ENCODE results near the gene EXOSC6. TPM values are rescaled to one million over a fixed set of nuclear protein-coding genes. Genes with fewer than 3 reads are reported as not detected.
"Not testable (repeated sequence)": the region's sequence is repeated elsewhere in the genome, so short reads cannot be mapped to it uniquely, and the experiment has no call there.

The EXOSC6 gene
- total RNA-seq, 1 donor from 2014 or later = 62.8 TPM

- TF ChIP-seq CTCF (IDR thresholded peaks at IDR 0.05; ENCODE audit: partially characterized antibody, unreplicated experiment) = peak; percentile 35
- Mint-ChIP-seq H3K9me3 (ENCODE audit: unreplicated experiment) (peaks cover 13% of the 10 kb centered on the region), H3K27me3 (ENCODE audit: unreplicated experiment) (peaks cover 5% of the 10 kb centered on the region), H3K4me3 (ENCODE audit: unreplicated experiment) (no peak overlapping the region), H3K4me1 (ENCODE audit: low read depth, unreplicated experiment) (peaks cover 2% of the 10 kb centered on the region), H3K36me3 (ENCODE audit: unreplicated experiment) (no peaks in the 10 kb centered on the region), H3K27ac (ENCODE audit: unreplicated experiment) (no peak overlapping the region)
- DNase-seq = no peak
Observed at GRCh38 chr16:70254180-70254964, 2.6 kb upstream of the EXOSC6 start.

GRCh38 chr16:70253291-70254106 is 1.8 kb upstream of the EXOSC6 start:
- Mint-ChIP-seq H3K36me3 (ENCODE audit: unreplicated experiment) (no peaks in the 10 kb centered on the region), H3K4me3 (ENCODE audit: unreplicated experiment) (no peak overlapping the region), H3K27me3 (ENCODE audit: unreplicated experiment) (peaks cover 5% of the 10 kb centered on the region), H3K4me1 (ENCODE audit: low read depth, unreplicated experiment) (peaks cover 3% of the 10 kb centered on the region), H3K9me3 (ENCODE audit: unreplicated experiment) (peaks cover 11% of the 10 kb centered on the region), H3K27ac (ENCODE audit: unreplicated experiment) (no peak overlapping the region)
- DNase-seq = peak; percentile 63
- peak; percentile 75 for TF ChIP-seq CTCF (IDR thresholded peaks at IDR 0.05; ENCODE audit: partially characterized antibody, unreplicated experiment)

GRCh38 chr16:70252355-70252988 is 732 bp upstream of the EXOSC6 start:
- Mint-ChIP-seq H3K27me3 (ENCODE audit: unreplicated experiment) (peaks cover 5% of the 10 kb centered on the region), H3K4me3 (ENCODE audit: unreplicated experiment) (peak overlapping the region; percentile 82), H3K4me1 (ENCODE audit: low read depth, unreplicated experiment) (peaks cover 3% of the 10 kb centered on the region), H3K9me3 (ENCODE audit: unreplicated experiment) (peaks cover 8% of the 10 kb centered on the region), H3K27ac (ENCODE audit: unreplicated experiment) (peak overlapping the region; percentile 92), H3K36me3 (ENCODE audit: unreplicated experiment) (no peaks in the 10 kb centered on the region)
- peak; percentile 46 for TF ChIP-seq CTCF (IDR thresholded peaks at IDR 0.05; ENCODE audit: partially characterized antibody, unreplicated experiment)
- peak; percentile 71 for DNase-seq

- no peak for TF ChIP-seq CTCF (IDR thresholded peaks at IDR 0.05; ENCODE audit: partially characterized antibody, unreplicated experiment)
- H3K27ac Mint-ChIP-seq (ENCODE audit: unreplicated experiment) = peak overlapping the region; percentile 81
- H3K4me3 Mint-ChIP-seq (ENCODE audit: unreplicated experiment) = peak overlapping the region; percentile 85
- peaks cover 7% of the 10 kb centered on the region for H3K27me3 Mint-ChIP-seq (ENCODE audit: unreplicated experiment)
- H3K36me3 Mint-ChIP-seq (ENCODE audit: unreplicated experiment) = no peaks in the 10 kb centered on the region
- peaks cover 3% of the 10 kb centered on the region for H3K4me1 Mint-ChIP-seq (ENCODE audit: low read depth, unreplicated experiment)
- peak; percentile 71 for DNase-seq
- H3K9me3 Mint-ChIP-seq (ENCODE audit: unreplicated experiment) = peaks cover 8% of the 10 kb centered on the region
Observed at GRCh38 chr16:70250748-70251628, 752 bp downstream of the EXOSC6 start.

GRCh38 chr16:70249697-70250096 is 2.0 kb downstream of the EXOSC6 start:
- not testable (repeated sequence) for DNase-seq; H3K36me3 Mint-ChIP-seq (ENCODE audit: unreplicated experiment); H3K27ac Mint-ChIP-seq (ENCODE audit: unreplicated experiment); H3K9me3 Mint-ChIP-seq (ENCODE audit: unreplicated experiment); H3K27me3 Mint-ChIP-seq (ENCODE audit: unreplicated experiment); H3K4me1 Mint-ChIP-seq (ENCODE audit: low read depth, unreplicated experiment)
- H3K4me3 Mint-ChIP-seq (ENCODE audit: unreplicated experiment) = peak overlapping the region; percentile 85

GRCh38 chr16:70238773-70239172 is 13.0 kb downstream of the EXOSC6 start:
- H3K4me3 Mint-ChIP-seq (ENCODE audit: unreplicated experiment); H3K9me3 Mint-ChIP-seq (ENCODE audit: unreplicated experiment); H3K36me3 Mint-ChIP-seq (ENCODE audit: unreplicated experiment); H3K27ac Mint-ChIP-seq (ENCODE audit: unreplicated experiment); H3K4me1 Mint-ChIP-seq (ENCODE audit: low read depth, unreplicated experiment); H3K27me3 Mint-ChIP-seq (ENCODE audit: unreplicated experiment); DNase-seq: not testable (repeated sequence)

- DNase-seq; H3K4me1 Mint-ChIP-seq (ENCODE audit: low read depth, unreplicated experiment); H3K27me3 Mint-ChIP-seq (ENCODE audit: unreplicated experiment); H3K9me3 Mint-ChIP-seq (ENCODE audit: unreplicated experiment); H3K36me3 Mint-ChIP-seq (ENCODE audit: unreplicated experiment); H3K4me3 Mint-ChIP-seq (ENCODE audit: unreplicated experiment): not testable (repeated sequence)
- H3K27ac Mint-ChIP-seq (ENCODE audit: unreplicated experiment) = peak overlapping the region; percentile 68
Observed at GRCh38 chr16:70231831-70232230, 19.9 kb downstream of the EXOSC6 start.

Measured in glutamatergic neuron (in vitro differentiated cells).